NCI-H1417 treated with DMSO at 0.1 percent for 48 hours (cell line): Measurements from ENCODE around the gene SAMHD1.
"Not testable (repeated sequence)": the region's sequence is repeated elsewhere in the genome, so short reads cannot be mapped to it uniquely, and the experiment has no call there.

Experiments used
- DNase-seq: peaks from one replicate; lab custom pipeline; 2025; lab: John Stamatoyannopoulos, UW

Gene SAMHD1

DNA sequence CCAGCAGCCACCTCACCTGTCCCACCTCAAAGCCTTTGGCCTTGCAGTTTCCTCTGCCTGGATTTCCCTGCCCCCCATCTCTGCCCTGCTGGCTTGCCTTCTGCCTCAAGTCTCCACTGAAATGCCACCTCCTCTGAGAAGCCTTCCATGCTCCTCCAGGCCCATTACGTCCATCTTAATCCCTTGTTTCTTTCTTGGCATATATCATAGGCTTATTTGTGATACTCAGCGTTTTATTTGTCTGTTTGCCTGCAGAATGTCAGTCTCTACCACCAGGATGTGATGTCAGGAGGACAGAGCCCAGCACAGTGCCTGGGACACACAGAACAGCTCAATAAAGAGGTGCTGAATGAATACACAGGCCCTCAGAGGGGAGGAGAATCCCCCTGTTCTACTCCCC, 100.0 kb downstream of the SAMHD1 start:
- no peak for DNase-seq

DNA sequence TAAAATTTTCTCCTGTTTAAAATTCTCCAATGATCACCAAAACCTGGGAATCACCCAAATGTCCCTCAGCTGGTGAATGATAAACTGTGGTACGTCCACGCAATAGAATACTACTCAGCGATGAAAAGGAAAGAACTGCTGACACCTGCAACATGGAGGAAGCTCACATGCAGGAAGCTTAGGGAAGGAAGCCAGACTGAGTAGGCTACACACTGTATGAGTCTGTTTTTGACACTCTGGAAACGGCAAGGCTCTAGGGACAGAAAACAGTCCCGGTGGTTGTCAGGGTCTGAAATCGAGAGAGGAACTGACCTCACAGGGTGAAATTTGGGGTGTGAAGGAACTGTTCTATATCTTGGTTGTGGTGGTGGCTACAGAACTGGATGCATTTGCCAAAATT, 100.7 kb downstream of the SAMHD1 start:
- no peak for DNase-seq

DNA sequence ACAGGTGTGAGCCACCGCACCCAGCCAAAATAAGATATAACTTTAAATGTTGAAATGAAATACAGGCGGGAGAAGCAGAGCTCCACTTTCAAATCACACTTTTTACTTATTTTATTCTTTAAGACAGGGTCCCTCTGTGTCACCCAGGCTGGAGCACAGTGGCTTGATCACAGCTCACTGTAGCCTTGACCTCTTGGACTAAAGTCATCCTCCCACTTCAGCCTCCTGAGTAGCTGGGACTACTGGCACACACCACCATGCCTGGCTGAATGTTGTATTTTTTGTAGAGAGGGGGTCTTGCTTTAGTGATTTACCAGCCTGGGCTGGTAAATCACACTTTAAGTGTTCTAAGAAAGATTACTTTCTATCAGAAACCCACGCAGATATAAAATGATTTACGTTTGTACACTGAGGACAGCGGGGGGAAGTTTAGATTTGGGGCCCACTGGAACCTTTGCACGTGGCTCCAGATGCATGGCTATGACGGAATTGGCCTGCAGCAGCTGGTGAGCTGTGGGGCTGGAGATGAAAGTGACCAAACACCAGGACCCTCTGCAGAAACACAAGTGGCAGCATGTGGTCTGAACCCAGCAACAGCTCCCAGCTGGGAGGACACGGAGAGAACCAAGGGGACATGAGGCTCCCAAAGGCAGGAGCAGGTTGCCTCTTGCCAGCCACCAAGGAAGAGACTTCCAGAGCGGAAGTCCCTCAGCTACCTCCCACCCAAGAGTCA, 102.0 kb downstream of the SAMHD1 start:
- DNase-seq, result no peak

DNA sequence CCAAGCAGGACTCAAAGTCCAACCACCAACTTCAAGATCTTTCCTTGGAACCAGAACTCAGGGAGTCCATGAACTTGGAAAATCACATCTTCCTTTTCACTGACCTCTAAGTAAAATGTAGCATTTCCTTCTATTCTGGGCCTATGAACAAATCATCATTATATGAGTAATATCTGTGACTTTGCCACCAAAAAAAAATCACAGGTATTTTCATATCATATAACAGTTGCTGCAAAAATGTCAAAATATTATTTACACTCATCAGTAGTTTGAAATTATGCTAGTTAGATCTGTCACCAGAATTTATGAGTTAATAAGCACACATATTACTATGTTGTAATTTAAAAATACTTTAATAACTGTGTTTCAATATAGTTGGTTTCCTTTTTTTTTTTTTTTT, 102.8 kb downstream of the SAMHD1 start:
- no peak for DNase-seq

DNA sequence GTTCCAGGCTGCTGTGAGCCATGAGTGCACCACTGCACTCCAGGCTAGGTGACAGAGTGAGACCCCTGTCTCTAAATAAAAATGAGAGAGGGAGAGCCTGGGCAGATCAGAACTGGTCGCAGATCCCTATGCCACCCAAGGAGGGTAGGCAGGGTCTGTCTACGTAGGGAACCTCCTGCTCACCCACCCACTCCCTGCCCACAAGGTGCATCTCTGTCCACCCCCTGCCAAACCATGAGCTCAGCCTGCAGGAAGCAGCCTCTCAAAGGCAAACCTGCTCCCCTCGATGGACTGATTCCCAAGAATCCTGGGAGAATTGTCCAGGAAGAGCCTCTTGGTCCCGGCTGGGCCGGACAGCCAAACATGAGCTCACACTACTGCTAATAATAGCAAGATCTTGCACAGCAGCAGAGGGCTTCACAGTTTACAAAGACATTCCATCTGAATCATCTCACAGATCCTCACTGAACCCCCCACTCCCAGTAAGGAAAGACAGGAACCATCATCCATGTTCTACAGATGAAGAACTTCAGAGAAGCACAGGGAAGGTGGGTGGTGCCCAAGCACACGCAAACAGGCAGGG, 103.3 kb downstream of the SAMHD1 start:
- DNase-seq, result no peak

DNA sequence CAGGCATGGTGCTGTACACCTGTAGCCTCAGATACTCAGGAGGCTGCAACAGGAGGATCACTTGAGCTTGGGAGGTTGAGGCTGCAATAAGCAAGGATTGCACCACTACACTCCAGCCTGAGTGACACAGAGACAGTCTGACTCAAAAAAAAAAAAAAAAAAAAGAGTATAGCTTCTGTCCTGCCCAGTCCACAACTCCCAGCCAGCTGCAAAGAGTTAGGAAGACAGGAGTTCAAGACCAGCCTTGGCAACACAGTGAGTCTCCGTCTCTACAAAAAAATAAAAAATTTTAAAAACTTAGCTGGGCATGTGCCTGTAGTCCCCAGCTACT, 103.8 kb downstream of the SAMHD1 start:
- no peak for DNase-seq

DNA sequence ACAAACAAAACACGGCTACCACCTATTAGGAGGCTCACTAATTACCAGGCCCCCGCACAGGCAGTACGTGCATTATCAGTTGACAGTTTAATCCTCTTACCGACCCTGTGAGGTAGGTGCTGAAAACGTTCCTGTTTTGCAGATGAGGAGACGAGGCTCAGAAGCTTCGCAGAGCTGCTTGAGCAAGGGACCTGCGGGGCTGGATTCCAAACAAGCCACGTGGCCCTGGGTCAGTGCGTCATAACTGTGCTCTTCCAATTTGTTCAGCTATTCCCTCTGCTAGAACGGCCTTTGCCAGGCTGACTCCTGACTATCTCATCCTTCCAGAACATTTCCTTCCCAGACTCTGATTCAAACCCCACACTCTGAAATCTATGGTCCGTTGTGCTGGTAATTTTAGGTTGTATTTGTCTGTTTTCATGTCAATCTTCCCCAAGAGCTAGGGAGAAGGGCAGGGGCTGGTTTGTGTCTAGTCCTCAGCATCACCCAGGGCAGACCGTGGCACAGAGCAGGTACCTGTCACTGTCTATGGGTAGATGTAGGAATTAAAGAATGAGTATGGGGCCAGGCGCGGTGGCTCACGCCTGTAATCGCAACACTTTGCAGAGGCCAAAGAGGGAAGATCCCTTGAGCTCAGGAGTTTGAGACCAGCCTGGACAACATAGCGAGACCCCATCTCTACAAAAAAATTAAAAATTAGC, 104.3 kb downstream of the SAMHD1 start:
- DNase-seq, result no peak

DNA sequence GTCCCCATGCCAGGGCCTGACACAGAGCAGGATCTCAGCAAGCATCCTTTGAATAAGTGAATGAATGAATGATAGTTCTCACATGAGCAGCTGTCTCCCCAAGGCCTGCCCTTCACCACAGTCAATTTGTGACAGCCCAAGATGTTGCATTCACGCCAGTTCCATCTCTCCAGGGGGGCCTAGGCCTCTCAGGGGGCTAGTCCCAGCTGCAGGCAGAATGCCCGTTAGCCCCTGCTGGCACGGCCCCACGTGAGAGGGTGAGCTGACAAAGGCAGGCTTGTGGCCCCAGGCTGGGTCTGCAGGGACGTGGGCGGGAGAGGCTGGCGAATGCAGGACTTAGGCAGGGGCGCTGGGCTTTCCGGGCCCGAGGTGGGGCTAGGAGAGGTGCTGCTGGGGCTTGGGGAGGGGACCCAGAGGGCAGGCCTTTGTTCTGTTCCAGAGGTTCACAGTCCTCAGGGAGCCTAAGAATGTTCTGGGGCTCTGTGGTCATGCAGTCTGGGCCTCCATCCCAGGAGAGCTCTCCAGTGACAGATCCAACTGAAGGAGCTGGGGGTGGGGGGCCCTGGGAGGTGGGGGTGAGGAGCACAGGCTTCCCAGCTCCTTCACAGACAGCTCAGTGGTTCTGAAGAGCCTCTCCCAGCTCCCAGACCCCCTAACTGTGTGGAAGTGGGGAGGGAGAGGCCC, 106.1 kb downstream of the SAMHD1 start:
- DNase-seq, result no peak

DNA sequence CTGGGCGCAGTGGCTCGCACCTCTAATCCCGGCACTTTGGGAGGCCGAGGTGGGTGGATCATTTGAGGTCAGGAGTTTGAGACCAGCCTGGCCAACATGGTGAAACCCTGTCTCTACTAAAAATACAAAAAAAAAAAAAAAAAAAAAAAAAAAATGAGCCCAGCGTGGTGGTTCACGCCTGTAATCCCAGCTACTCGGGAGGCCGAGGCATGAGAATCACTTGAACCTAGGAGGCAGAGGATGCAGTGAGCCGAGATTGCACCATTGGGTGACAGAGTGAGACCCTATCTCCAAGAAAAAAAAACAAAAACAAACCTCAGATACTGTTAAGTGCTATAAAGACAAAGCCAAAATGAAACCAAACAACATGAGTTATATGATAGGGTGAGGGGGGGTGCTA, 110.5 kb downstream of the SAMHD1 start:
- not testable (repeated sequence) for DNase-seq
